GOT3 (cell line): ENCODE data around the gene GLA.

Experiments
- DNase-seq: peaks from one replicate; lab custom pipeline; 2025; ENCODE audit warnings: mixed read lengths; lab: John Stamatoyannopoulos, UW

Gene GLA

GRCh38 chrX:101407748-101408531 lies at the start of gene GLA, which contains the start of gene HNRNPH2:
GLA (minus strand) TSS chrX:101407925; CDS start chrX:101407903, 22 bp downstream.
HNRNPH2 (plus strand) TSS chrX:101408222; CDS start chrX:101411989, 3,767 bp downstream.
- peak; percentile 59 for DNase-seq

GRCh38 chrX:101452056-101452455 lies 44.3 kb upstream of the GLA start:
- no peak for DNase-seq

GRCh38 chrX:101450961-101451360 lies 43.2 kb upstream of the GLA start:
- no peak for DNase-seq

- DNase-seq: no peak
Observed at GRCh38 chrX:101450085-101450484, 42.4 kb upstream of the GLA start.

GRCh38 chrX:101449279-101449678 lies 41.6 kb upstream of the GLA start:
- no peak for DNase-seq

- no peak for DNase-seq
Observed at GRCh38 chrX:101442085-101442484, 34.4 kb upstream of the GLA start.

- no peak for DNase-seq
Observed at GRCh38 chrX:101430457-101431078, 22.8 kb upstream of the GLA start.

GRCh38 chrX:101429934-101430333 lies 22.2 kb upstream of the GLA start:
- DNase-seq: no peak

GRCh38 chrX:101427954-101428353 lies 20.2 kb upstream of the GLA start:
- DNase-seq: no peak

GRCh38 chrX:101419489-101419888 lies 11.8 kb upstream of the GLA start:
- DNase-seq: no peak

- no peak for DNase-seq
Observed at GRCh38 chrX:101417981-101418841, 10.5 kb upstream of the GLA start.

GRCh38 chrX:101417190-101417589 lies 9.5 kb upstream of the GLA start:
- no peak for DNase-seq

GRCh38 chrX:101416691-101417090 lies 9.0 kb upstream of the GLA start:
- no peak for DNase-seq

GRCh38 chrX:101415180-101416145 lies 7.7 kb upstream of the GLA start:
- no peak for DNase-seq

- no peak for DNase-seq
Observed at GRCh38 chrX:101411984-101412383, 4.3 kb upstream of the GLA start.

GRCh38 chrX:101410461-101410860 lies 2.7 kb upstream of the GLA start:
- DNase-seq: no peak

GRCh38 chrX:101409043-101409442 lies 1.3 kb upstream of the GLA start:
- DNase-seq: no peak

GRCh38 chrX:101408532-101408841 lies 762 bp upstream of the GLA start:
- no peak for DNase-seq

- no peak for DNase-seq
Observed at GRCh38 chrX:101407167-101407747, 468 bp downstream of the GLA start.

GRCh38 chrX:101399825-101400224 lies 7.9 kb downstream of the GLA start:
- DNase-seq: no peak

- DNase-seq: no peak
Observed at GRCh38 chrX:101398694-101399093, 9.0 kb downstream of the GLA start.
